MM.1S (cell line): ENCODE measurements around the gene MYO1E.

Experiments
- EZH2 ChIP-seq: fragments of 300-600 bp; sonication (generic); optimal IDR thresholded peaks from 2 replicates; pipeline ENCODE3; 2017; ENCODE audit warnings: low read depth, mild to moderate bottlenecking, antibody characterized with exemption, low read length, mixed read lengths
- TF ChIP-seq, protein P1 (sequence below): fragments of 300-600 bp; sonication (generic); IDR thresholded peaks from 2 replicates; pipeline ENCODE4 v1.5.1; 2016; ENCODE audit warnings: antibody characterized with exemption, low read length, mixed read lengths

DNA sequence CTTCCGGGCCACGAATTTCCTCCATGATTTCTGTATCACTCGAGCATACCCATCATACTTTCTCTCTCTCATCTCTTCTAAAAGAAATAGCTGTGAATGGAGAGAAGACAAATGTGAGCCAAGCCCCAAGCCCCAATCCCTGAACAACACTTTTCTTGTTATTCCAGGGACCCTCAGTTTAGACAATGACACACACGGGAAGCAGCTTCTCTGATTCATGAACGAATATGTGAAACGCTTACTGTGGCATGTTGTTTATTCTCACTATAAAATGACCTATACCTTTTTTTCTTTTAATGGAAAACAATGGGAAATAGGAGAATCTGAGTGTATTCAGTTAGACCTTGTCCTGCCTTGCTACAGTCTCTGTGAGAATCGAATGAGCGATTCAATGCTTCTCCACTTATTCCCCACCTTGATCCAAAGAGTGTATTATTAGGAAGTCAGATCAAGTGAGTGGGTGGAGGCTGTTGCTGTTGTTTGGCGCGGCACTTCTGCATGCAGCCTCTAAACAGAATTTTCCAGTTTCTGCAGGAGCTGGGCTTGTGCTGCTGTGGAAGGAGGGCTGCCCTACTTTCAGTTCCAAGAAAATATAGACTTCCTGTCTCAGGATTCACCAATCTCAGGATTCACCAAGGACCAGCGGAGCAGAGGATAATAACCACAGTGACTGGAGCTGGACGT, 198.4 kb downstream of the MYO1E start:
- TF ChIP-seq, protein P1, sequence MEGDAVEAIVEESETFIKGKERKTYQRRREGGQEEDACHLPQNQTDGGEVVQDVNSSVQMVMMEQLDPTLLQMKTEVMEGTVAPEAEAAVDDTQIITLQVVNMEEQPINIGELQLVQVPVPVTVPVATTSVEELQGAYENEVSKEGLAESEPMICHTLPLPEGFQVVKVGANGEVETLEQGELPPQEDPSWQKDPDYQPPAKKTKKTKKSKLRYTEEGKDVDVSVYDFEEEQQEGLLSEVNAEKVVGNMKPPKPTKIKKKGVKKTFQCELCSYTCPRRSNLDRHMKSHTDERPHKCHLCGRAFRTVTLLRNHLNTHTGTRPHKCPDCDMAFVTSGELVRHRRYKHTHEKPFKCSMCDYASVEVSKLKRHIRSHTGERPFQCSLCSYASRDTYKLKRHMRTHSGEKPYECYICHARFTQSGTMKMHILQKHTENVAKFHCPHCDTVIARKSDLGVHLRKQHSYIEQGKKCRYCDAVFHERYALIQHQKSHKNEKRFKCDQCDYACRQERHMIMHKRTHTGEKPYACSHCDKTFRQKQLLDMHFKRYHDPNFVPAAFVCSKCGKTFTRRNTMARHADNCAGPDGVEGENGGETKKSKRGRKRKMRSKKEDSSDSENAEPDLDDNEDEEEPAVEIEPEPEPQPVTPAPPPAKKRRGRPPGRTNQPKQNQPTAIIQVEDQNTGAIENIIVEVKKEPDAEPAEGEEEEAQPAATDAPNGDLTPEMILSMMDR = no peak
- no peak for TF ChIP-seq EZH2
